CD4-positive, alpha-beta T cell treated with Interleukin-6 for 4 hours (primary cell): ENCODE measurements around the gene GPN2.
"Not testable (repeated sequence)": the region's sequence is repeated elsewhere in the genome, so short reads cannot be mapped to it uniquely, and the experiment has no call there.

Experiments
- DNase-seq: peaks from one replicate; pipeline ENCODE4 v3.0.0-alpha.2; 2020; ENCODE audit warnings: mixed read lengths

The GPN2 gene

DNA sequence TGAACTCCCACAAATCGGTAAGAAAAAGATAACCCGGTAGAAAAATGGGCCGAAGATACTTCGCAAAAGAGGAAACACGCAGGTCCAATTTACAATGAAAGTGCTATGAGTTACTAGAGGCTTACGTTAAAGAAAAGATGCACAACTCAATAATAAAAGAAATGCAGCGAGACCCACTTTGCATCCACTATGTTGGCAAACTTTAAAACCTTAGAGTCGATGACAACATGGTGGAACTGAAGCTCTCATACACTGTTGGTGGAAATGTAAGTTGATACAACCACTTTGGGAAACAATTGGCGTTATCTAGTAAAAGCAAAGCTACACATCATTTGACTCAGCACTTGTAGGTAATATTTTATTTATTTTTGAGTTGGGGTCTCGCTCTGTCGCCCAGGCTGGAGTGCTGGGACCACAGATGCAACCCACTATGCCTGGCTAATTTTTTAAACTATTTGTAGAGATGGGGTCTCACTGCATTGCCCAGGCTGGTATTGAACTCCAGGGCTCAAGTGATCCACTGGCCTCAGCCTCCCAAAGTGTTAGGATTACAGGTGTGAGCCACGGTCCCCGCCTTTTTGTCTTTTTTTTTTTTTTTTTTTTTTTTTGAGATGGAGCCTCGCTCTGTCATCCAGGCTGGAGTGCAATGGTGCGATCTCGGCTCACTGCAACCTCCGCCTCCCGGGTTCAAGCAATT, 10.9 kb upstream of the GPN2 start:
- no peak for DNase-seq

DNA sequence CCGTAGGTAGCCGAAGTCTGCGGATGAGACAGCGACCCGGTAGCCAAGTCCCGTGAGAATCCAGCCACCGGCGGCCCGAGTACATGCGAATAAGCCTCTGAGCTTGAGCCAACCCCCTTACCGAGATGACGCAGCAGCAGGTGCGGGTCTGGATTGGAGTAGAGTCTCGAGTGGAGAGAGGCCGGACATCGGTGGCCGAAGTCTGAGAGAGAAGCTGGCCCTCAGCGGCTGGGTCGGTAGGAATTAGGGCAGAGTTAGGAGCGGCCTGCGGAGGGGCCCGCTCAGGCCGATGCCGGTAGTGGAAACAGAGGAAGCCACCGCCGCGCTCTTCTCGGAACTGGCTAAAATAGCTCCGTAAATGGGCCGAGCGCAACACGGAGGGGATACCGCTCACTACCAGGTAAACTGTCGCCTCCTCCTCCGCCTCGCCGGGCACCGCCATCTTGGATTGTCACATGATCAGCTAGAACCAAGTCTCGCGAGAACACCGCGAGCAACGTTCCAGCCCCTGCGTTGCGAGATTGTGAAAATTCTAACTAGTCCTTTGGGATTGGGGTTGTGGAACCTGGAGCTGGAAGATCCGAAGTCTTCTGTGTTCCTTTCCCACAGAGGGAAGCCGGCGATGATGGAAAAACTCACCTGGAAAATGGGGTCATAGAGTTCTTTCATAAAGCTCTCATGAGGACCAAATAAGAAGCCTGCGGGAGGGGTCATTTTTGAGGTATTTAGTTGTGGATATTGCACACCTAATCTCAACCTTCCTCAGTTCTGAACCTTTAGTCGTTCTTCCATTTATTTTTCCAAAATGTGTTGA, 10.1 kb upstream of the GPN2 start, which contains the start of gene GPATCH3:
TSS of gene GPATCH3 (minus strand) at position 467 of the 814 bp plus-strand sequence. CDS start at position 442, 25 bp downstream.
- peak; percentile 90 for DNase-seq

DNA sequence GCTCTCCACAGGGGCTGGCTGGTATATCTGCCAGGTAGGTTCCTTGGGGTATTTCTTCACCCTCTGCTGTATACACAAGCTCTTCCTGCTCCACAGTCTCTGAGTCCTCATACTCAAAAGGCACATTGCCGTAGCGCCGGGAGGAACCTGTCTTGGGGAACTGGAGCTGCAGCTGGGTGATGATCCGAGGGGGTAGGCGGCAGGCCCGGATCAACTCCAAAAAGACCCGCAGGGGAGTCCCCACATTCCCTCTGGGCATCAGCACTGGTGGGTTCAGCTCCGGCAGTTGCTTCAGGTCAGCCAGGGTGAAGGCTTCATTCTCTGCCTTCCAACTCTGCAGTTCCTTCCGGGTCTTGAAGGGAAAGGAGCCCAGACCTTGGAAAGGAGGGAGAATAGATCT, 7.3 kb upstream of the GPN2 start:
- no peak for DNase-seq

DNA sequence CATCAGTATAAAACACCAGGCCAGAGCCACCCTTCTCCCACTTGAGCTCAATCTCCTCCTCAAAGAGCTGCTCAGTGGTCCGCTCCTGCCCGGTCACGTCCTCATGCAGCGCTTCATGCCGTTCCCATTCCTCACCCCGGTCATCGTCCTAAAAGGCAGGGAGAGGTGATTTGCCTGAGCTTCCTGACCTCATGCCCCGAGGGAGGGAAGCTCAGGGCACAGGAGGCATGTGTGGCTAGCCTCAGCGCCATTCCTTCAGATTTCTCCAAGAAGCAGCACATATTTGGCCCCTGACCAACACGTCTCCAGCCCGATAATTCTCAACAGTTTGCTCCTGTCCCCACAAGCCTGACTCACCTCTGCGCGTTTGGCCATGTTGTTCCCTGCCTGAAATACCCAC, 4.2 kb upstream of the GPN2 start:
- DNase-seq = no peak

DNA sequence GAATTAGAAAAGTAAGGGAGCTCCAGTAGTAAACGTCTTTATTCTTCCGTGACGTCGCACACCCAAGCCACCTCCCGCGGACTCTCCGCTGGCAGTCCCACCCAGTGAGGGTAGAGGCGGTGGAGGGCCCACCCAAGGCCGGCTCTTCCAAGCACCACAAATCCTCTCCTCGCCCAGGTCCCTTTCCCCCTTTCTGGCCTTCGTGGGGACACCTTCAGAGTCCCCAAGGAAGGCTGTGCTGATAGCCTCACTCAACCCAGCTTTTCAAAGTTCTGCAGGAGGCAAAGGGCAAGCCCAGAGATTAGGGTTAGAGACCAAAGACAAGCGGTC, 349 bp upstream of the GPN2 start:
- no peak for DNase-seq

DNA sequence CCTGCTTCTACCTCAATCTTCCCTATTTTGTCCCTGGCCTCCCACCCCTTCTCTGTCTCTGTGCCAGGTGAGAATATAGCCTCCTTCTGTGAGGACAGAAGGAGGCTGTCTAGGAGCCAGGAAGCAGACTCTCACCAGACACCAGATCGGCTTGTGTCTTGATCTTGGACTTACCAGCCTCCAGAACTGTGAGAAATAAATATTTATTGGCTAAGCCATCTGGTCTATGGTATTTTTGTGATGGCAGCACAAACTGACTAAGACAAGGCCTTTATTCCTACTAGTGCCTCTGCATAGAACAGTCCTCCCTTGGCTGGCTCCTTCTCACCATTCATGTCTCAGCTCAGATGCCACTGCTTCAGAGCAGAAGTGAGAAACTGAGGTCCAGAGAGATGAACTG, 1.9 kb downstream of the GPN2 start:
- no peak for DNase-seq

DNA sequence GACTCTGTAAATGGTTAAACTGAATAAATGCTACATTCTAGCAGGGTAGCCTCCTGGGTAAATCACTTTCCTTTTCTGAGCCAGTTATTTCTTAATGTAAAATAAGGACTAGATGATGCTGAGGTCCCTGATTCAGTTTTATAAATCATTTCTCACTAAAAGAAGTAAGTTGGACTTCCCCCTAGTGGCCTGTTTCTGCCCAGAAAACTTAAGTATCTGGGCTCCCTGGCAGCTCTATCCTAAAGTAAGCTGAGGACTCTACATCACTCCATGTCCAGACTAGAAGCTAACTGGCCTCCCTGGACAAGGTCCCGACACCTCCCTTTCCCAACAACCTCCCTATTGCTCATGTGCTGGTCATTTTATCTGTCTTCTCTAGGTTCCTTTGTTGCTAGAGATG, 3.0 kb downstream of the GPN2 start:
- peak; percentile 16 for DNase-seq

DNA sequence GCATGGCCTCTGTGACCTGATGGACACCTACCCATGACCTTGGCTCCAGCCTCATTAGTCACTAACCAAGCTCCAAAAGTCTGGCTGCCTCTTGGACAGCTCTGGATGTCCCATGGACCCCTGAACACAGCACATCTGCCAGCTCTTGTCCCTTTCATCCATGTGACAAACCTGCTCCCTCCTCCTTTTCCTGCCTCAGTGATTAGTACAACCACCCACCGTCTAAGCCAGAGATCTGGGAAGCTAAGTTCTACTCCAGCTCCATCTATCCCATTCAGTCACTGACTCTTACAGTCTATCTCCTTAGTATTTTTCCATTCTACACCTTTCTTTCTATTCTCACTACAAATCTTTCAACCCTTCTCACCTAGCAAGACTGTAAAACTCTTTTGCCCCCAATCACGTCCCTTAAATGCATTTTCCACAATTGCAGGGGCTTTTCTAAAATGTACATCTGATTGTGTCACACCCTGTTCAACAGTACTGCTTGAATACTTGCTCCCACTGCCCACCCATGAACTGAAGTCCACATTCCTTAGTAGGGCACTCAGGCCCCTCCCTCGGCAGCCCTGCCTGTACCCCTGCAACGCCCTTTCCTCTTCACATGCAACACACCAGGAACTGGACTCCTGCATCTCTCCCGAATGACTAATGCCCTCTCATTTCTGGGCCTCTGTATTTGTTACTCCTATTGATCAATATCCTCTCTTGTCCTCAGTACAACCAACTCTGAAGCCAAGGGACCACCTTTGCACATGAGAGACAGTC, 7.2 kb downstream of the GPN2 start:
- DNase-seq = no peak

DNA sequence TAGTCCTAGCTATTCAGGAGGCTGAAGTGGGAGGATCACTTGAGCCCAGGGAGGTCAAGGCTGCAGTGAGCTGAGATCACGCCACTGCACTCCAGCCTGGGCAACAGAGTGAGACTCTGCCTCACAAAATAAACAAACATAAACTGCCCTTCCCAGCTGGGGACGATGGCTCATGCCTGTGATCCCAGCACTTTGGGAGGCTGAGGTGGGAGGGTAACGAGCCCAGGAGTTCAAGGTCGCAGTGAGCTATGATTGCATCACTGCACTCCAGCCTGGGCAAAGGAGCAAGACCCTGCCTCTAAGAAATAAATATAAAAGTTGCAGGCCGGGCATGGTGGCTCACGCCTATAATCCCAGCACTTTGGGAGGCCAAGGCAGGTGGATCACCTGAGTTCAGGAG, 8.5 kb downstream of the GPN2 start:
- DNase-seq = not testable (repeated sequence)

DNA sequence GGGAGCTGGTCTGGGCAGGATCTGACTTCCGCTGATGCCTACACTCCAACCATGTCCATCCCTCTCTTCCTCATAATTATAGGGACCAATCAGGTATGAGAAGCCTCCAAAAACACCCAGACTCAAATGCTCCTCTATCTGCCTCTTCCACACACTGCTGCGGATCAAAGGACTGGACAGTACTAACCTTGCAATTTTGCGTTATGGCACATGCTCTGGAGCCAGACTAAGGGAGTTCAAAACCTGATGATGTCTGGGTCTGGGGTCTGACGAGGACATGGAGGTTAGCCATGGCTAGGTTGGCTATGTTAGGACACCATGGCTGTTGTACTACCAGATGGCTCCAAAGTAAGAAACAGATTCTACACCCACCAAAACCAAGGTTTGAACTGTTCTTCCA, 10.3 kb downstream of the GPN2 start:
- DNase-seq = no peak

DNA sequence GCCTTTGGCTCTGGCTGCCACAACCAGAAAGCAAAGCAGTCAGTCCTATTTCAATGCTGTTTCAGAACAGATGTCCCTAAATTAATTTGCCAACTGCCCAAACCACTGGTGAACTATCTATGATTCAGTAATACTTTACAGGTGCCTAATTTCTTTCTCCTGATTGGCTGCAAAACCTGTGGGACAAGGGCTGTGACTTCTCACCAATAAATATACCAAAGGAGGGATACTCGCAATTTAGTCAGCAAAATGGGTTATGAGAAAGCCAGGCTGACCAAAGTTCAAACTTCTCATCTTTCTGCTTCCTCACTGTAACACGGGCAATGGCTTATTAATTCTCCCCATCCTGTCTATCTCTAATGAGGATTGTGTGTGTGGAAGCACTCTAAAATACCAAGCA, 12.8 kb downstream of the GPN2 start:
- no peak for DNase-seq

DNA sequence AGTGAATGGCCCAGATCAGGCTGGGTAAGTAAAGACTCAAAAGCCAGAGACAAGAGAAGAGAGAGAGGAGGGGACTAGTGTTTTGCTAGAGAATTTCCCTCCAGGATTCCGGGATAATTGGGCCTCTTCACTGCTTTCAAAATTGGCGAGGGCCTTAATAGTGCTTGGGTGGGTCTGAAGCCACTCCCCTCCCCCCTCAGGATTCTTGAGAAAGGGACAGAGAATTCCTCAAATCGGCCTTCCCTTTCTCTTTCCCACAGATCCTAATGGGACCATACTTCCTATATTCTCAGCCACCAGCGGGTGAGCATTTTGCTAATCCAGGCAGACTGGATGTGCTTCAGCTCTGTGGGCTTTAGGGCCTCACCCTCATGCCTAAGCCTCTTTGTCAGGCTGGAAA, 15.2 kb downstream of the GPN2 start:
- DNase-seq = no peak

DNA sequence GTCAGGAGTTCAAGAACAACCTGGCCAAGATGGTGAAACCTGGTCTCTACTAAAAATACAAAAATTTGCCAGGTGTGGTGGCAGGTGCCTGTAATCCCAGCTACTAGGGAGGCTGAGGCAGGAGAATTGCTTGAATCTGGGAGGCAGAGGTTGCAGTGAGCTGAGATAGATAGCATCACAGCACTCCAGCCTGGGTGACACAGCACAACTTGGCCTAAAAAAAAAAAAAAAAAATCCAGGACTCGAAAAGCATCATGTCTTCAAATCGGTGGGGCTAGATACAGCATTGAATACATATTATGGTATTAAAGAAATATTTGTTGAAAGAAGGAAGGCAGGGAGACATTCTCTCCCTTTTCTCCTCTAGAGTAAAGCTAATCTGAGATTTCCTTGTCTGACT, 17.0 kb downstream of the GPN2 start:
- DNase-seq = not testable (repeated sequence)

DNA sequence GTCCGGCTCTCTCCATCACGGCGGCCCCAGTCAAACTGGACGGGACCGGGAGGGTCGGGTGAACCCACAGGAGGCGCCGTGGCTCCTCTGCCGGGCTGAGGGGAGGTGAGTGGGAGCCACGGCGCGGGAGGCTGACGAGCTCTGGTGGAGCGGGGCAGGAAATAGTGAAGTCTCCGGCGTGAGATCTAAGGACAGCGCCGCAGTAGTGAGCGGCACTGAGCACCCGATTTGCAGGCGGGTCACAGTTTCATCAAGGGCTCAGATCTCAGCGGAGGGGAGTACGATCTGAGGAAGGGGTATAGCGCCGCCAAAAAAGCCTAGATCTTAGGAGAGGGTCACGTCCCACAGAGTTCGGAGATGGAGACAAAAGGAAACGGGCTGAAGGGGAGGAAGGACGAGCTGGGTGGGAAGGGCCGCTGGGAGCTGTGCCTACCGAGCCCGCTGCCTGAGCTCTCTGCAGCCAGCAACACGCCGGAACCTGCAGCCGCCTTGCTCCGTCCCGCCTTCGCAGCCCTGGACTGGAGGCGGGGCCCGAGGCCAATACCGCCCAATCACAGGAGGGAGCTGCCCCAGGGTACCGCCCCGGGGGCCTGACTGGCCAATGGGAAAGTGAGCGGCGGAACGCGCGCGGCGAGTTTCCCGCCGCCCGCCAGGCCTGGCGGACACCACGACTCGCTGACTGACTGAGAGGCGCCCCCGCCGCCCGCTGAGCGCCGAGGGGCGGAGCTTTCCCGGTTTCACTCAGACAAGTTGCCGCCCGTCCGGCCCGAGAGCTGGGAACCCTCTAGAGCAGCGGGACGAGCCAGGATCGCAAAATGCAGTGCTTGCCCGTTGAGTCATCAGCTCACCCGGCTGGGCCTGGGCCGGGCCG, 25.2 kb downstream of the GPN2 start:
- peak; percentile 97 for DNase-seq

DNA sequence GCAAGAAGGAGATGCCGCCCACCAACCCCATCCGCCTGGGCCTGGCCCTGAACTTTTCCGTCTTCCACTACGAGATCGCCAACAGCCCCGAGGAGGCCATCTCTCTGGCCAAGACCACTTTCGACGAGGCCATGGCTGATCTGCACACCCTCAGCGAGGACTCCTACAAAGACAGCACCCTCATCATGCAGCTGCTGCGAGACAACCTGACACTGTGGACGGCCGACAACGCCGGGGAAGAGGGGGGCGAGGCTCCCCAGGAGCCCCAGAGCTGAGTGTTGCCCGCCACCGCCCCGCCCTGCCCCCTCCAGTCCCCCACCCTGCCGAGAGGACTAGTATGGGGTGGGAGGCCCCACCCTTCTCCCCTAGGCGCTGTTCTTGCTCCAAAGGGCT, 26.4 kb downstream of the GPN2 start:
- DNase-seq = no peak

DNA sequence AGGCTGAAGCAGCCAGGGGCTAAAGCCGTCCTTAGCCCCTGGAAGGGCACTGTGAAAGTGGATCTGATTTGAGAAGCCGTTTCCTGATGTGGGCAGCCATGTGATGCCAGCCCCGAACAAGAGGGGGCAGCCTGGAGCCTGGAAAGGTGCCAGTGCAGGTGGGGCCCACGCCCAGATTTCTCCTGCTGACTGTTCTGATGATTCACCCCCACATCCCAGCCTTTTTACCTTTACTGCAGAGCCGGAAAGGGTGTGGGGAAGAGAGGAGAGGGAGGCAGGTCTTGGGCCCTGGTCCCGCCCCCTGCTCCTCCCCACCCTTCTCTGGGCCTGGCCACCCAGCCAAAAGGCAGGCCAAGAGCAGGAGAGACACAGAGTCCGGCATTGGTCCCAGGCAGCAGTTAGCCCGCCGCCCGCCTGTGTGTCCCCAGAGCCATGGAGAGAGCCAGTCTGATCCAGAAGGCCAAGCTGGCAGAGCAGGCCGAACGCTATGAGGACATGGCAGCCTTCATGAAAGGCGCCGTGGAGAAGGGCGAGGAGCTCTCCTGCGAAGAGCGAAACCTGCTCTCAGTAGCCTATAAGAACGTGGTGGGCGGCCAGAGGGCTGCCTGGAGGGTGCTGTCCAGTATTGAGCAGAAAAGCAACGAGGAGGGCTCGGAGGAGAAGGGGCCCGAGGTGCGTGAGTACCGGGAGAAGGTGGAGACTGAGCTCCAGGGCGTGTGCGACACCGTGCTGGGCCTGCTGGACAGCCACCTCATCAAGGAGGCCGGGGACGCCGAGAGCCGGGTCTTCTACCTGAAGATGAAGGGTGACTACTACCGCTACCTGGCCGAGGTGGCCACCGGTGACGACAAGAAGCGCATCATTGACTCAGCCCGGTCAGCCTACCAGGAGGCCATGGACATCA, 27.1 kb downstream of the GPN2 start, which contains the start of gene SFN:
TSS of gene SFN (plus strand) at position 369 of the 904 bp plus-strand sequence. CDS start at position 433, 64 bp downstream.
- DNase-seq = peak; percentile 71

DNA sequence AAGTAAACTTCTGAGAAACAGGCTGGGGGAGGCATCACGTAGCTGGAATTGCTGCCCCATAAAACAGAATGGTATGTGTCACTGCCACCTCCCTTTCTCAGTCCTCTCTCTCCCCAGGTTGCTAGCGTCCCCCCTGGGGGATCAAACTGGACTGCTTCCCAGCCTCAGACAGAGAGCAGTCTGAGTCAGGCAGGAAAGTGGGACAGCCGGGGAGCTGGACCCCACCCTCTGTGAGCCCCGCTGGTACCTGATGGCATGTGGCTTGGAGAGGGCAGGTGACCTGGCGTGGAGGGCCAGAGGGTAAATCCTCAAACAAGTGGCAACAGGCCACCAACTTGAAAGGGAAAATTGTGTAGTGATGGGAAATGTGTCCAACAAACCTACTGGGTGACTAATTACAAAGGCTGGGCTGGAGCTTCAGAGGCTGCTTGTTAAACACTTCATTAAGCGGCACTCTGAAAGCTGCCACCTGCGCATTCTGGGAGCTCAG, 28.1 kb downstream of the GPN2 start:
- DNase-seq = no peak

DNA sequence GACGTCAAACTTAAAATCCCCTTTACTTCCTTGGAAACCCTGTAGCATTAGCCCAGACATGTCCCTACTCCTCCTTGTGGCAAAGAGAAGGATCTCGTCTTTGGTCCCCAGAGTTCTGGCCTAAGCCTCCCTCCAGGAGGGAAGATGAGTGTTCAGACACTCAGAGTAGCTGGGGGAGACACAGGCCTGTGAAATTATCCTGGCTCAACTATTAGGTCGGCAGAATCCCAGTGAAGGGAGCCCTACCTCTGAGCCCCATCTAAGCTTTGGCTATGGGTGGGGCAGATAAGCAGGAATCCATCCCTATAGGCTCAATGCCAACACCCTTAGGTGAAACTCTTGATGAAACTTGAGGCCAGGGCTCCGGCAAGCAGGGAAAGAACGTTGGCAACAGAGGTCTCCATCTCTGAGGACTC, 28.8 kb downstream of the GPN2 start:
- DNase-seq = no peak

DNA sequence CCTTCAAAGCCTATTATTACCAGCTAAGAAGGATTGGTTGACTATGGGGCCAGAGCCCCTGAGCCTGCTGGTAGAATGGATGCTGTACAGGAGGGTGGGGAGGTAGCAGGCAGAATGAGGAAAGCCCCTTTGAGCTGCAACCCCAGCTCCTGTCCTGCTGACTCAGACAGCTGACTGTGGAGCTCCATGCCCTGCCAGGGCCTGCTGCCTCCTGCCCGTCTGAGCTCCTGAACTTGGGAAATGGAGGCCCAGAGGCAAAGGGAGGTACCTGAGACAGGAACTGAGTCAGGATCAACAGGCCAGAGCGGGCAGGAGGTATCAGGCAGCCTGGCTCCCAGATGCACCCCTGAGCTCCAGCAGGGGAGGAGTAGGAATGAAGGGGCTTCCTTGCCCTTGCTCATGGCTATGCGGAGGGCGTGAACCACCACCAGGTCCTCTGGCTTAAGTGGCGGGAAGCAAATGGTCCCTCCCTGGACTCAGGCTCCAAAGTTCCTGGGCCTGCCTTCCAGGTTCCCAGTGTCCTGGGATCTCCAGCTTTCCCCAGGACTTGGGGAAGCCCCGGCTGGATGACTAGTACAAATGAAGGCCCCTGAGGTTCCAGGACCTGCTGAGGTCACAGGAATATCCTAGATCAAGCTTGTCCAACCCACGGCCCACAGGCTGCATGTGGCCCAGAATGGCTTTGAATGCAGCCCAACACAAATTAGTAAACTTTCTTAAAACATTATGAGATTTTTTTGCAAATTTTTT, 31.0 kb downstream of the GPN2 start:
- no peak for DNase-seq

DNA sequence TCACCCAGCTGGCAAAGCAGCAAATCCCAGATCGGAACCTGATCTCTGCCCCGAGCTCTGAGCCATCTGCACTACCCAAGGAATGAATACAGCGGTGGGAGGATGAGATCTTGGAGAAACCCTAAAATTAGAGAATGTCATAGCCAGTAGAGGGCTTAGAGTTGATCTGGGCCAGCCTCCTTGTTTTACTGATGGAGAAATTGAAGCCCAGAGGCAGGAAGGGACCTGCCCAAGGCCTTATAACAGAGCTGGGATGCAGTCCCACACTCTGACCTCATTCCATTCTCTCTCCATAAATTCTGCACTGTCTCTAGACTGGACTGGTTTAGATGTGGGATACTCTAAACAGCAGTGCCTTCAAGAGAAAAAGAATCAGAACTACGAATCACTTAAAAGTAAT, 31.9 kb downstream of the GPN2 start:
- no peak for DNase-seq
